HL-60 (cell line): ENCODE data around the gene MAP2.

Experiments used
- DNase-seq, 2 experiments: peaks; one replicate each; pipeline ENCODE4 v3.0.0-alpha.2; 2010 to 2020; ENCODE audit warnings: low read depth in 1 of 2, low spot score in 1 of 2
- H3K27ac ChIP-seq: fragments of 250-450 bp; sonication (Bioruptor Pico); replicated peaks from 2 replicates; pipeline ENCODE4 v1.5.1; 2020; ENCODE audit warnings: mild to moderate bottlenecking, moderate library complexity
- H3K27me3 ChIP-seq: fragments of 250-450 bp; sonication (Bioruptor Pico); 2 replicates; pipeline ENCODE4 v1.5.1; 2021; ENCODE audit warnings: mild to moderate bottlenecking, moderate library complexity; ENCODE audit not compliant: insufficient read depth, poor library complexity, severe bottlenecking
- H3K4me3 ChIP-seq: replicated peaks from 2 replicates; pipeline ENCODE4 v1.5.1; 2011; ENCODE audit warnings: mild to moderate bottlenecking, control low read depth, low read length; ENCODE audit not compliant: insufficient read depth
- CTCF ChIP-seq: IDR thresholded peaks from one replicate; pipeline ENCODE4 v1.5.1; 2011; ENCODE audit warnings: low read length, control low read depth, inconsistent platforms; ENCODE audit not compliant: insufficient read depth
- GABPA ChIP-seq: IDR thresholded peaks from 2 replicates; pipeline ENCODE4 v1.6.1; 2012; ENCODE audit warnings: low read depth
- POLR2AphosphoS5 ChIP-seq: IDR thresholded peaks from 2 replicates; pipeline ENCODE4 v1.6.1; 2012; ENCODE audit warnings: low read depth
- REST ChIP-seq: IDR thresholded peaks from 2 replicates; pipeline ENCODE4 v1.6.1; 2012; ENCODE audit warnings: low read depth; ENCODE audit not compliant: insufficient replicate concordance
- SPI1 ChIP-seq: IDR thresholded peaks from 2 replicates; pipeline ENCODE4 v1.6.1; 2012; ENCODE audit warnings: low read depth, mild to moderate bottlenecking, borderline replicate concordance

The MAP2 gene

GRCh38 chr2:209653134-209653533 lies 229.3 kb downstream of the MAP2 start:
- no peak for DNase-seq
- TF ChIP-seq GABPA (no peak), POLR2AphosphoS5 (no peak), REST (no peak), SPI1 (no peak), CTCF (no peak)
- Histone ChIP-seq H3K27ac (no peak overlapping the region), H3K4me3 (no peak overlapping the region), H3K27me3 (no peaks in the 10 kb centered on the region)

GRCh38 chr2:209661286-209661894 lies 237.5 kb downstream of the MAP2 start:
- Histone ChIP-seq H3K4me3 (no peak overlapping the region), H3K27me3 (no peaks in the 10 kb centered on the region), H3K27ac (no peak overlapping the region)
- DNase-seq, result no peak
- TF ChIP-seq REST (no peak), POLR2AphosphoS5 (no peak), SPI1 (no peak), CTCF (no peak), GABPA (no peak)

GRCh38 chr2:209662021-209662420 lies 238.2 kb downstream of the MAP2 start:
- Histone ChIP-seq H3K4me3 (no peak overlapping the region), H3K27ac (no peak overlapping the region), H3K27me3 (no peaks in the 10 kb centered on the region)
- DNase-seq, result no peak
- TF ChIP-seq POLR2AphosphoS5 (no peak), CTCF (no peak), GABPA (no peak), SPI1 (no peak), REST (no peak)
